Rectal smooth muscle tissue (tissue), 1 donor: ENCODE results near the gene OR51B2.
"Not testable (repeated sequence)": the region's sequence is repeated elsewhere in the genome, so short reads cannot be mapped to it uniquely, and the experiment has no call there.

Experiments
- H3K27ac ChIP-seq: one replicate; pipeline ENCODE4 v1.7.0; 2013; ENCODE audit warnings: low read depth, low read length, inconsistent platforms
- H3K27me3 ChIP-seq: one replicate; pipeline ENCODE4 v1.7.0; 2013; ENCODE audit warnings: low read length; ENCODE audit not compliant: control insufficient read depth, insufficient read depth
- H3K36me3 ChIP-seq: one replicate; pipeline ENCODE4 v1.7.0; 2013; ENCODE audit warnings: low read length; ENCODE audit not compliant: control insufficient read depth, insufficient read depth
- H3K4me1 ChIP-seq: one replicate; pipeline ENCODE4 v1.7.0; 2013; ENCODE audit warnings: low read length; ENCODE audit not compliant: control insufficient read depth, insufficient read depth
- H3K4me3 ChIP-seq: one replicate; pipeline ENCODE4 v1.7.0; 2013; ENCODE audit warnings: low read length
- H3K9ac ChIP-seq: one replicate; pipeline ENCODE4 v1.7.0; 2013; ENCODE audit warnings: low read length

OR51B2 gene

DNA sequence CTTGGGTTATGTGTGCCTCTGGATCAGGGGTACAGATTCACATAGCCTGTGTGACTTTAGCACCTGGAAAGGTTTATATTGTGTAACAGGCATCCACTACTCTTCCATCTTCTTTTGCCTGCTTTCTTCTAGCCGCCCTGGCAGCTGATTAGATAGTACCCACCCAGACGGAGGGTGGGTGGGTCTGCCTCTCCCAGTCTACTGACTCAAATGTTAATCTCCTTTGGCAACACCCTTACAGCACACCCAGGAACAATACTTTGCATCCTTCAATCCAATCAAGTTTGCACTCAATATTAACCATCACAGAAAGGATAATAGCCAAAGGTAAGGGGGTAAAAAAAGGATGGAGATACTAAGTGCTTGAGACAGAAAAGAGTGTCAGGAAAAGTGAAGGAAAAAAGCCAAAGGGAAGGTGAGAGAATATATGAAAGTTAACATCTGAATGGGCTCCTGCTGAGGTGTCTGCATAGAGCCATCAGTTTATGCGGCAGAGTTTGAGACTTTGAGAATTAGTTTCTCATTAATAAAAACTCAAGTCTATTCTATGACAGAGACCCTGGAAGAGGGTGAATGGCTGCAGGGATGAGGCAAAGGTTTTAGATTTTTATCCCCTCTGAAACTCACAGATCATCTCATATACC lies 24.6 kb upstream of the OR51B2 start:
- Histone ChIP-seq H3K4me3 (no peak overlapping the region), H3K9ac (no peak overlapping the region), H3K36me3 (no peaks in the 10 kb centered on the region), H3K27ac (no peak overlapping the region), H3K4me1 (no peaks in the 10 kb centered on the region), H3K27me3 (no peaks in the 10 kb centered on the region)

DNA sequence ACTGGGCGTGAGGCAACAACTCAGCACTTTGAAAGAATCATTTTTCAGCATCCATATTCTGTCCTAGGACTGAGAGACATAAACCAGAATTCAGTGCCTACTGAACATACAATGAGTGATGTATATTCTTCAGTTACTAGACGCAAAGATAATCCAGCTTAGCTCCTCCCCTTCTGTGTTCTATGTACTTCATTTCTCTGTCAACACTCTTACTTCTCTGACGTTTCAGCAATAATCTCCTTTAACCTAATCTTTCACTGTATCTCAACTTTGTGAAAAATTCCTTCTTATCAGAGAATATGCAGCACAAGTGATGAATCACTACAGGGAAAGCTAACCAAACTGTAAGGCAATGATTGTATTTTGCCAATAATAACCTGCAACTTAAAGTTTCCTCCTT lies 21.7 kb upstream of the OR51B2 start:
- H3K36me3 ChIP-seq: no peaks in the 10 kb centered on the region
- H3K9ac ChIP-seq: no peak overlapping the region

DNA sequence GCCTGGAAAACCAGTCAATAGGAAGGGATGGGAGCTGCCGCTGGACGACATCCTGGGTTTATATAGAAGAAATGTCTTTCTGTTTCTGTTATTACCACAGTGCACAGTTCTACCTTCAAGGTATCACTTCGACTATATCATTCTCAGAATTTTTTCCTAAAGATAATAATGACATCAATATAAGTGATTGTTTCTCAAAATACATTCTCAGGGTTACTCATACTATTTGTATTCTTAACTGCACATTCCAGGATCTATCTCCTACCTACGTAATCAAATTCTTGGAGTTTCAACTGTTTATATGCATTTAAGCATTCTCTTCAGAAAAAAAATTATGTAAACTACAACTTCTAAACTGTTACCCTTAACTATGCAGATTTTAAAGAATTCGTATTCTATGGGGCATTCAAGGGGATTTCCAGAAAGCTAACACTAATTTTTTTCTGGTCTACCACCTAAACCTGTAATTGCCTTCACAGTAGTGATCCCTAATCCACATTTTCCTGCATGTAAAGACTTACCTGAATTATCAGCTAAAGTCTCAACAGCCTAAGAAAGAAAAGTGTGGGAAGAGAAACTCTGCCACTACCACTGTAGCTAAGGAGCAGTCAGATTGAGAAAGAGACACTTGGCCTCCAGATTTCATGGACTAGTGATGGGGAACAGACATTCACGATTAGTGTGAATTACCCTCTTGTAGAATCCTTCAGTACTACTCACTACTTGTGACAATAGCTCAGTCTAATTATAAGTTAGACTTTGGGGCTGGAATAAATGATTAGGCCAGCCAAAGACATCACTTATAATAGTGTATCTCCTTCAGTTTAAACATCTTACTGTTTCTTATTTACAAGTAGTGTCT lies 19.6 kb upstream of the OR51B2 start, which contains the start of gene OR51B5:
OR51B5 (minus strand) TSS at position 51 of the 862 bp plus-strand sequence; CDS start at position 51, 0 bp downstream.
- H3K4me3 ChIP-seq: no peak within 1 kb of the TSS
- no peak within 1 kb of the TSS for H3K9ac ChIP-seq
- no peaks in the 10 kb centered on the region for H3K27me3 ChIP-seq
- H3K27ac ChIP-seq: no peak within 1 kb of the TSS
- H3K36me3 ChIP-seq: no peaks in the 10 kb centered on the region
- no peaks in the 10 kb centered on the region for H3K4me1 ChIP-seq

More for the DNA sequence above, 21.7 kb upstream of the OR51B2 start:
- no peak overlapping the region for H3K4me3 ChIP-seq
- no peaks in the 10 kb centered on the region for H3K27me3 ChIP-seq
- H3K27ac ChIP-seq: no peak overlapping the region
- no peaks in the 10 kb centered on the region for H3K4me1 ChIP-seq

- Histone ChIP-seq H3K4me1 (no peaks in the 10 kb centered on the region), H3K27me3 (no peaks in the 10 kb centered on the region), H3K27ac (no peak overlapping the region), H3K4me3 (no peak overlapping the region), H3K36me3 (no peaks in the 10 kb centered on the region), H3K9ac (no peak overlapping the region)
These were observed 15.8 kb upstream of the OR51B2 start for GRCh38 chr11:5339771-5340322.

DNA sequence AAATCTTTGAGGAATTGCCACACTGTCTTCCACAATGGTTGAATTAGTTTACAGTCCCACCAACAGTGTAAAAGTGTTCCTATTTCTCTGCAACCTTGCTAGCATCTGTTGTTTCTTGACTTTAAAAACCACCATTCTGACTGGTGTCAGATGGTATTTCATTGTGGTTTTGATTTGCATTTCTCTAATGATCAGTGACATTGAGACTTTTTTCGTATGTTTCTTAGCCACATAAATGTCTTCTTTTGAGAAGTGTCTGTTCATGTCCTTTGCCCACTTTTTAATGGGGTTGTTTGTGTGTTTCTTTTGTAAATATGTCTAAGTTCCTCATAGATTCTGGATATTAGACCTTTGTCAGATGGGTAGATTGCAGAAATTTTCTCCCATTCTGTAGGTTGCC lies 13.2 kb upstream of the OR51B2 start:
- H3K27me3 ChIP-seq, H3K36me3 ChIP-seq, H3K4me1 ChIP-seq, H3K4me3 ChIP-seq, H3K9ac ChIP-seq, H3K27ac ChIP-seq: not testable (repeated sequence)

GRCh38 chr11:5336331-5336730 lies 12.2 kb upstream of the OR51B2 start:
- Histone ChIP-seq H3K4me3 (no peak overlapping the region), H3K36me3 (no peaks in the 10 kb centered on the region), H3K4me1 (no peaks in the 10 kb centered on the region), H3K27me3 (no peaks in the 10 kb centered on the region), H3K9ac (no peak overlapping the region), H3K27ac (no peak overlapping the region)

GRCh38 chr11:5335170-5335569 lies 11.1 kb upstream of the OR51B2 start:
- Histone ChIP-seq H3K4me3 (no peak overlapping the region), H3K9ac (no peak overlapping the region), H3K4me1 (no peaks in the 10 kb centered on the region), H3K27ac (no peak overlapping the region), H3K27me3 (no peaks in the 10 kb centered on the region), H3K36me3 (no peaks in the 10 kb centered on the region)

DNA sequence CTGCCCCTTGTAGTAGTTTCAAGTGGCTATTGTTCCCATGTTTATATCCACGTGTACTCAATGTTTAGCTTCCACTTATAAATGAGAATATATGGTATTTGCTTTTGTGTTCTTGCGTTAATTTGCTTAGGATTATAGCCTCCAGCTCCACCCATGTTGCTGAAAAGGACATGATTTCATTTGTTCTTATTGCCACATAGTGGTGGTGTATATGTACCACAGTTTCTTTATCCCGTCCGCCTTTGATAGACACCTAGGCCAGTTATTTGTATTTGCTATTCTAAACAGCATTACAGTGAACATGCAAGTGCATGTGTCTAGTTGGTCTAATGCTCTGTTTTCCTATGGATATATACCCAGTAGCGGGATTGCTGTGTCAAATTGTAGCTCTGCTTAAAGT lies 6.8 kb downstream of the OR51B2 start:
- H3K27me3 ChIP-seq: no peaks in the 10 kb centered on the region
- H3K27ac ChIP-seq: no peak overlapping the region
- no peak overlapping the region for H3K4me3 ChIP-seq
- no peak overlapping the region for H3K9ac ChIP-seq
- H3K36me3 ChIP-seq: no peaks in the 10 kb centered on the region
- no peaks in the 10 kb centered on the region for H3K4me1 ChIP-seq

GRCh38 chr11:5313326-5314023 lies 10.6 kb downstream of the OR51B2 start:
- not testable (repeated sequence) for H3K9ac ChIP-seq, H3K27ac ChIP-seq, H3K27me3 ChIP-seq, H3K4me3 ChIP-seq, H3K4me1 ChIP-seq, H3K36me3 ChIP-seq

GRCh38 chr11:5310423-5310822 lies 13.7 kb downstream of the OR51B2 start:
- H3K4me3 ChIP-seq: no peak overlapping the region
- H3K36me3 ChIP-seq: no peaks in the 10 kb centered on the region
- H3K27ac ChIP-seq: no peak overlapping the region
- no peaks in the 10 kb centered on the region for H3K27me3 ChIP-seq
- no peak overlapping the region for H3K9ac ChIP-seq
- no peaks in the 10 kb centered on the region for H3K4me1 ChIP-seq

- Histone ChIP-seq H3K9ac (no peak overlapping the region), H3K27me3 (no peaks in the 10 kb centered on the region), H3K27ac (no peak overlapping the region), H3K4me1 (no peaks in the 10 kb centered on the region), H3K36me3 (no peaks in the 10 kb centered on the region), H3K4me3 (no peak overlapping the region)
These were observed 16.7 kb downstream of the OR51B2 start for GRCh38 chr11:5307256-5308019.

GRCh38 chr11:5304046-5304445 lies 20.1 kb downstream of the OR51B2 start:
- Histone ChIP-seq H3K27ac (no peak overlapping the region), H3K4me3 (no peak overlapping the region), H3K9ac (no peak overlapping the region), H3K27me3 (no peaks in the 10 kb centered on the region), H3K36me3 (no peaks in the 10 kb centered on the region), H3K4me1 (no peaks in the 10 kb centered on the region)
